Endothelial cell (in vitro differentiated cells): Measurements from ENCODE around the gene SOBP. TPM values are rescaled to one million over a fixed set of nuclear protein-coding genes. Genes with fewer than 3 reads are reported as not detected.

Experiments
- DNase-seq: peaks from one replicate; pipeline ENCODE4 v3.0.0; 2021; ENCODE audit warnings: low spot score
- H3K27ac Mint-ChIP-seq: one replicate; pipeline ENCODE4 v1.8.0; 2021; ENCODE audit warnings: mixed read lengths, inconsistent platforms; ENCODE audit not compliant: unreplicated experiment
- H3K27me3 Mint-ChIP-seq: one replicate; pipeline ENCODE4 v1.8.0; 2021; ENCODE audit warnings: mild to moderate bottlenecking, moderate library complexity, mixed read lengths, inconsistent platforms; ENCODE audit not compliant: unreplicated experiment
- H3K36me3 Mint-ChIP-seq: one replicate; pipeline ENCODE4 v1.8.0; 2021; ENCODE audit warnings: mild to moderate bottlenecking, low read depth, mixed read lengths, inconsistent platforms; ENCODE audit not compliant: unreplicated experiment
- H3K4me1 Mint-ChIP-seq: one replicate; pipeline ENCODE4 v1.8.0; 2021; ENCODE audit warnings: mild to moderate bottlenecking, mixed read lengths, inconsistent platforms; ENCODE audit not compliant: unreplicated experiment
- H3K4me3 Mint-ChIP-seq: one replicate; pipeline ENCODE4 v1.8.0; 2021; ENCODE audit warnings: mild to moderate bottlenecking, mixed read lengths, inconsistent platforms; ENCODE audit not compliant: unreplicated experiment
- H3K9me3 Mint-ChIP-seq: one replicate; pipeline ENCODE4 v1.8.0; 2021; ENCODE audit warnings: mixed read lengths, inconsistent platforms; ENCODE audit not compliant: unreplicated experiment
- total RNA-seq: library from RNA; stranded (reverse); fragmentation: NEBNext Ultra II Directional; extraction: Animal tissue kit (Norgen Biotek cat#: 25700); gene quantifications from one replicate; pipeline ENCODE4 v1.2.1, GENCODE V29; 2021; ENCODE audit not compliant: unreplicated experiment
- TF ChIP-seq, protein P1 (sequence below): fragments of 200-600 bp; sonication (generic); IDR thresholded peaks from one replicate; pipeline ENCODE4 v1.5.0; 2021; ENCODE audit warnings: antibody characterized with exemption; ENCODE audit not compliant: unreplicated experiment

SOBP gene
- total RNA-seq, 1 donor from 2014 or later = 1.5 TPM

- no peak overlapping the region for H3K4me3 Mint-ChIP-seq
- TF ChIP-seq, protein P1, sequence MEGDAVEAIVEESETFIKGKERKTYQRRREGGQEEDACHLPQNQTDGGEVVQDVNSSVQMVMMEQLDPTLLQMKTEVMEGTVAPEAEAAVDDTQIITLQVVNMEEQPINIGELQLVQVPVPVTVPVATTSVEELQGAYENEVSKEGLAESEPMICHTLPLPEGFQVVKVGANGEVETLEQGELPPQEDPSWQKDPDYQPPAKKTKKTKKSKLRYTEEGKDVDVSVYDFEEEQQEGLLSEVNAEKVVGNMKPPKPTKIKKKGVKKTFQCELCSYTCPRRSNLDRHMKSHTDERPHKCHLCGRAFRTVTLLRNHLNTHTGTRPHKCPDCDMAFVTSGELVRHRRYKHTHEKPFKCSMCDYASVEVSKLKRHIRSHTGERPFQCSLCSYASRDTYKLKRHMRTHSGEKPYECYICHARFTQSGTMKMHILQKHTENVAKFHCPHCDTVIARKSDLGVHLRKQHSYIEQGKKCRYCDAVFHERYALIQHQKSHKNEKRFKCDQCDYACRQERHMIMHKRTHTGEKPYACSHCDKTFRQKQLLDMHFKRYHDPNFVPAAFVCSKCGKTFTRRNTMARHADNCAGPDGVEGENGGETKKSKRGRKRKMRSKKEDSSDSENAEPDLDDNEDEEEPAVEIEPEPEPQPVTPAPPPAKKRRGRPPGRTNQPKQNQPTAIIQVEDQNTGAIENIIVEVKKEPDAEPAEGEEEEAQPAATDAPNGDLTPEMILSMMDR = no peak
- H3K4me1 Mint-ChIP-seq = peaks cover 29% of the 10 kb centered on the region
- H3K36me3 Mint-ChIP-seq = no peaks in the 10 kb centered on the region
- no peaks in the 10 kb centered on the region for H3K9me3 Mint-ChIP-seq
- H3K27me3 Mint-ChIP-seq = peaks cover 6% of the 10 kb centered on the region
- no peak overlapping the region for H3K27ac Mint-ChIP-seq
- no peak for DNase-seq
Observed at GRCh38 chr6:107642095-107642860, 152.4 kb downstream of the SOBP start.

DNA sequence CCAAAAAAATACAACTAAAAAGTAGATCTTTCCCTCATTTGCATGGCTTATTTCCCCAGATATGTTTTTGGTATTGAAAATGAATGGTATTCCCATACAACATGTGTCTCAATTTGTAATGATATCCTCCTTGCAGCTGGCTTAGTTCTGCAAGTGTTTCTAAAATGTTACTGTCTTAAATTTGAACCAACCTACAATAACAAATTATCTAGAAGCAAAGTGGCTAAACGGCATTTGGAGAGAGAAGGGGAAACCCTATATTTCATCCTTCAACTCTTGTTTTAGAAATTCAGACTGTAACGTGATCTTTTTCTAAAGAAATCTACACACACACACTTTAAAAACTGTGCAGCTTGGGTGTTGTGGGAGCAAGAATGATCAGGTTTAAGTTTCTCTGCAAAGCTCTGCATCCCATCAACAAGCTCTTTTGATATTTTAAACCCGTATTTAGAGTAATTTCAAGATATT, 153.0 kb downstream of the SOBP start:
- TF ChIP-seq, protein P1 = no peak
- Mint-ChIP-seq H3K36me3 (no peaks in the 10 kb centered on the region), H3K4me3 (no peak overlapping the region), H3K27ac (no peak overlapping the region), H3K9me3 (no peaks in the 10 kb centered on the region), H3K4me1 (peaks cover 29% of the 10 kb centered on the region), H3K27me3 (peaks cover 6% of the 10 kb centered on the region)
- no peak for DNase-seq

DNA sequence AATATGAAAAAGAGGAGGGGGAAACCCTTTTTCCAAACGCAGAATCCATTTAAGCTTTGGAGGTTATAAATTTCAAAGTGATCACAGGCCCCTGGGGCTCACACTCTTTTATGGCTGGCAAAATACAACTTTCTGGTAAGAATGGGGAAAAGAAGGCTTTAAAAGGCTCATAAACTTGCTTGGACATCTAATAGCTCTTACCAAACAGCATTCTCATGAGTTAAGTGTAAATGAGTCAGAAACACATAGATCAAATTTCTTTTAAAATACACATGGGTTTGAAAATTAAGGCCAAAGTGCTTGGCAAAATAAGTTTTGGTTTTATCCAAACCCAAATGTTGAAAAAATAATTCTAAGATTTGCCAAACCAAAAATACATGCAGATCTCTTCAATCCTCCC, 154.6 kb downstream of the SOBP start:
- no peaks in the 10 kb centered on the region for H3K9me3 Mint-ChIP-seq
- no peak overlapping the region for H3K27ac Mint-ChIP-seq
- no peak overlapping the region for H3K4me3 Mint-ChIP-seq
- DNase-seq = no peak
- H3K4me1 Mint-ChIP-seq = peaks cover 29% of the 10 kb centered on the region
- H3K36me3 Mint-ChIP-seq = no peaks in the 10 kb centered on the region
- peaks cover 6% of the 10 kb centered on the region for H3K27me3 Mint-ChIP-seq
- TF ChIP-seq, protein P1 = no peak

- Mint-ChIP-seq H3K4me3 (no peak overlapping the region), H3K9me3 (no peaks in the 10 kb centered on the region), H3K27me3 (peaks cover 6% of the 10 kb centered on the region), H3K27ac (peak overlapping the region; percentile 4), H3K36me3 (no peaks in the 10 kb centered on the region), H3K4me1 (peaks cover 22% of the 10 kb centered on the region)
- TF ChIP-seq, protein P1 = no peak
- no peak for DNase-seq
Observed at GRCh38 chr6:107645740-107646139, 155.8 kb downstream of the SOBP start.

GRCh38 chr6:107646176-107646575, 156.3 kb downstream of the SOBP start:
- peaks cover 22% of the 10 kb centered on the region for H3K4me1 Mint-ChIP-seq
- no peaks in the 10 kb centered on the region for H3K36me3 Mint-ChIP-seq

More at GRCh38 chr6:107646176-107646575, 156.3 kb downstream of the SOBP start:
- no peak for DNase-seq
- H3K4me3 Mint-ChIP-seq = no peak overlapping the region
- no peak overlapping the region for H3K27ac Mint-ChIP-seq
- H3K27me3 Mint-ChIP-seq = peaks cover 6% of the 10 kb centered on the region
- no peaks in the 10 kb centered on the region for H3K9me3 Mint-ChIP-seq
- TF ChIP-seq, protein P1 = no peak
